H1 (cell line): ENCODE measurements around the gene PRPH2. TPM values are rescaled to one million over a fixed set of nuclear protein-coding genes. Genes with fewer than 3 reads are reported as not detected.

Source experiments
- CBX5 ChIP-seq: fragments of 300-800, 300-1000 bp; sonication (generic); IDR thresholded peaks from 2 replicates; pipeline ENCODE4 v1.7.1; 2016; ENCODE audit warnings: antibody characterized with exemption, low read length, low read depth
- RXRA ChIP-seq: IDR thresholded peaks from 2 replicates; pipeline ENCODE4 v1.6.1; 2011; ENCODE audit warnings: low read depth, mild to moderate bottlenecking, low read length, moderate library complexity; ENCODE audit not compliant: insufficient read depth
- SAP30 ChIP-seq: fragments of 300-600 bp; sonication (generic); IDR thresholded peaks from 2 replicates; pipeline ENCODE4 v1.7.1; 2012; ENCODE audit warnings: low read length, moderate library complexity, mild to moderate bottlenecking, inconsistent platforms; ENCODE audit not compliant: insufficient read depth, insufficient replicate concordance
- SIN3A ChIP-seq, 2 experiments: IDR thresholded peaks in 1 of 2; conservative IDR thresholded peaks in 1 of 2; 2 replicates each; pipeline ENCODE4 v1.6.1; 2011 to 2012; ENCODE audit warnings: low read length in 2 of 2, improper control_type of control experiment in 1 of 2, low read depth in 1 of 2, mild to moderate bottlenecking in 1 of 2
- SP1 ChIP-seq: IDR thresholded peaks from 2 replicates; pipeline ENCODE4 v1.6.1; 2011; ENCODE audit warnings: low read depth, low read length
- polyA plus RNA-seq, 7 experiments: library from polyadenylated mRNA; depleted of rRNA in 3 of 7; stranded (reverse) in 5 of 7; unstranded in 2 of 7; fragments of >200 nt in 5 of 7; fragments of 200-250 nt in 2 of 7; gene quantifications; 1 replicate in 5 of 7; 2 replicates in 1 of 7; 4 replicates in 1 of 7; pipeline versions ENCODE4 v1.2.1 to v1.2.3, GENCODE V29; 2011 to 2013; ENCODE audit warnings: missing spikeins in 2 of 7, mixed read lengths in 2 of 7
- total RNA-seq: library from RNA; stranded (reverse); fragmentation: NEBNext Ultra II Directional; extraction: Animal tissue kit (Norgen Biotek cat#: 25700); gene quantifications from 2 replicates; pipeline ENCODE4 v1.2.1, GENCODE V29; 2021
- TF ChIP-seq, protein P1 (sequence below): fragments of 300-600 bp; sonication (generic); IDR thresholded peaks from 2 replicates; pipeline ENCODE4 v1.7.1; 2012; ENCODE audit warnings: low read length, moderate library complexity, mild to moderate bottlenecking, inconsistent platforms; ENCODE audit not compliant: insufficient replicate concordance

PRPH2 gene
- total and polyA plus RNA-seq, 2 of the 8 experiments (the other 6 are each of a cell fraction or from before 2014, with no cell fraction given), result 0.23 to 0.65 TPM

DNA sequence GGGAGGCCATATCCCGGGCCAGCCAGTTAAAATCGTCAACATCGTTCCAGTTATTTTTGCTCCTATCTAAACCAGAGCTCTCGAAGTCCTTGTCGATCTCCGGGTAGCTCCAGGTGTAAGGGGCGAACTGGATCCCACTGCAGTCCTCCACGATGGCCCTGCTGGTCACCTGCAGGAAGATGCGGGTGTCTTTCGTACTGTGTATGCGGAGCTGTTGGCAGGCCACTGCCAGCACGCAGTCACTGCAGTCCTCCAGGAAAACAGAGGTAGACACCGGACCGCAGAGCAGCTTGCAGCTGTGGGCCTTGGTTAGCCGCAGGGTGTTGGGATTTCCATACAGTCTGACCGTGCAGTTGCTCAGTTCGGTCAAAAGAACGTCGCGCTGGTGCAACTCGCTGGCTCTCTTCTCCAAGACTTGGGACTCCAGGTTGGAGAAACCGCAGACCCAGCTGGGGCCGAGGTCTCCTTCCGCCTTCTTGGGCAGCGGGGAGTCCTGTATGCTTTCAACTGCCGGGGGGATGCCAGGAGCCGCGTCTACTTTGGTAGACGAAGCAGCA is 22.8 kb upstream of the PRPH2 start (continued):
- TF ChIP-seq SIN3A (conservative IDR thresholded peaks at IDR 0.05 in 1 of 2, IDR thresholded peaks at IDR 0.05 in 1 of 2; ENCODE audit: low read depth in 1 of 2, low read length in 2 of 2), result no peak
- TF ChIP-seq RXRA, result no peak
- peak; percentile 26 for TF ChIP-seq SAP30
- no peak for TF ChIP-seq CBX5
- TF ChIP-seq SP1, result no peak
- TF ChIP-seq, protein P1, sequence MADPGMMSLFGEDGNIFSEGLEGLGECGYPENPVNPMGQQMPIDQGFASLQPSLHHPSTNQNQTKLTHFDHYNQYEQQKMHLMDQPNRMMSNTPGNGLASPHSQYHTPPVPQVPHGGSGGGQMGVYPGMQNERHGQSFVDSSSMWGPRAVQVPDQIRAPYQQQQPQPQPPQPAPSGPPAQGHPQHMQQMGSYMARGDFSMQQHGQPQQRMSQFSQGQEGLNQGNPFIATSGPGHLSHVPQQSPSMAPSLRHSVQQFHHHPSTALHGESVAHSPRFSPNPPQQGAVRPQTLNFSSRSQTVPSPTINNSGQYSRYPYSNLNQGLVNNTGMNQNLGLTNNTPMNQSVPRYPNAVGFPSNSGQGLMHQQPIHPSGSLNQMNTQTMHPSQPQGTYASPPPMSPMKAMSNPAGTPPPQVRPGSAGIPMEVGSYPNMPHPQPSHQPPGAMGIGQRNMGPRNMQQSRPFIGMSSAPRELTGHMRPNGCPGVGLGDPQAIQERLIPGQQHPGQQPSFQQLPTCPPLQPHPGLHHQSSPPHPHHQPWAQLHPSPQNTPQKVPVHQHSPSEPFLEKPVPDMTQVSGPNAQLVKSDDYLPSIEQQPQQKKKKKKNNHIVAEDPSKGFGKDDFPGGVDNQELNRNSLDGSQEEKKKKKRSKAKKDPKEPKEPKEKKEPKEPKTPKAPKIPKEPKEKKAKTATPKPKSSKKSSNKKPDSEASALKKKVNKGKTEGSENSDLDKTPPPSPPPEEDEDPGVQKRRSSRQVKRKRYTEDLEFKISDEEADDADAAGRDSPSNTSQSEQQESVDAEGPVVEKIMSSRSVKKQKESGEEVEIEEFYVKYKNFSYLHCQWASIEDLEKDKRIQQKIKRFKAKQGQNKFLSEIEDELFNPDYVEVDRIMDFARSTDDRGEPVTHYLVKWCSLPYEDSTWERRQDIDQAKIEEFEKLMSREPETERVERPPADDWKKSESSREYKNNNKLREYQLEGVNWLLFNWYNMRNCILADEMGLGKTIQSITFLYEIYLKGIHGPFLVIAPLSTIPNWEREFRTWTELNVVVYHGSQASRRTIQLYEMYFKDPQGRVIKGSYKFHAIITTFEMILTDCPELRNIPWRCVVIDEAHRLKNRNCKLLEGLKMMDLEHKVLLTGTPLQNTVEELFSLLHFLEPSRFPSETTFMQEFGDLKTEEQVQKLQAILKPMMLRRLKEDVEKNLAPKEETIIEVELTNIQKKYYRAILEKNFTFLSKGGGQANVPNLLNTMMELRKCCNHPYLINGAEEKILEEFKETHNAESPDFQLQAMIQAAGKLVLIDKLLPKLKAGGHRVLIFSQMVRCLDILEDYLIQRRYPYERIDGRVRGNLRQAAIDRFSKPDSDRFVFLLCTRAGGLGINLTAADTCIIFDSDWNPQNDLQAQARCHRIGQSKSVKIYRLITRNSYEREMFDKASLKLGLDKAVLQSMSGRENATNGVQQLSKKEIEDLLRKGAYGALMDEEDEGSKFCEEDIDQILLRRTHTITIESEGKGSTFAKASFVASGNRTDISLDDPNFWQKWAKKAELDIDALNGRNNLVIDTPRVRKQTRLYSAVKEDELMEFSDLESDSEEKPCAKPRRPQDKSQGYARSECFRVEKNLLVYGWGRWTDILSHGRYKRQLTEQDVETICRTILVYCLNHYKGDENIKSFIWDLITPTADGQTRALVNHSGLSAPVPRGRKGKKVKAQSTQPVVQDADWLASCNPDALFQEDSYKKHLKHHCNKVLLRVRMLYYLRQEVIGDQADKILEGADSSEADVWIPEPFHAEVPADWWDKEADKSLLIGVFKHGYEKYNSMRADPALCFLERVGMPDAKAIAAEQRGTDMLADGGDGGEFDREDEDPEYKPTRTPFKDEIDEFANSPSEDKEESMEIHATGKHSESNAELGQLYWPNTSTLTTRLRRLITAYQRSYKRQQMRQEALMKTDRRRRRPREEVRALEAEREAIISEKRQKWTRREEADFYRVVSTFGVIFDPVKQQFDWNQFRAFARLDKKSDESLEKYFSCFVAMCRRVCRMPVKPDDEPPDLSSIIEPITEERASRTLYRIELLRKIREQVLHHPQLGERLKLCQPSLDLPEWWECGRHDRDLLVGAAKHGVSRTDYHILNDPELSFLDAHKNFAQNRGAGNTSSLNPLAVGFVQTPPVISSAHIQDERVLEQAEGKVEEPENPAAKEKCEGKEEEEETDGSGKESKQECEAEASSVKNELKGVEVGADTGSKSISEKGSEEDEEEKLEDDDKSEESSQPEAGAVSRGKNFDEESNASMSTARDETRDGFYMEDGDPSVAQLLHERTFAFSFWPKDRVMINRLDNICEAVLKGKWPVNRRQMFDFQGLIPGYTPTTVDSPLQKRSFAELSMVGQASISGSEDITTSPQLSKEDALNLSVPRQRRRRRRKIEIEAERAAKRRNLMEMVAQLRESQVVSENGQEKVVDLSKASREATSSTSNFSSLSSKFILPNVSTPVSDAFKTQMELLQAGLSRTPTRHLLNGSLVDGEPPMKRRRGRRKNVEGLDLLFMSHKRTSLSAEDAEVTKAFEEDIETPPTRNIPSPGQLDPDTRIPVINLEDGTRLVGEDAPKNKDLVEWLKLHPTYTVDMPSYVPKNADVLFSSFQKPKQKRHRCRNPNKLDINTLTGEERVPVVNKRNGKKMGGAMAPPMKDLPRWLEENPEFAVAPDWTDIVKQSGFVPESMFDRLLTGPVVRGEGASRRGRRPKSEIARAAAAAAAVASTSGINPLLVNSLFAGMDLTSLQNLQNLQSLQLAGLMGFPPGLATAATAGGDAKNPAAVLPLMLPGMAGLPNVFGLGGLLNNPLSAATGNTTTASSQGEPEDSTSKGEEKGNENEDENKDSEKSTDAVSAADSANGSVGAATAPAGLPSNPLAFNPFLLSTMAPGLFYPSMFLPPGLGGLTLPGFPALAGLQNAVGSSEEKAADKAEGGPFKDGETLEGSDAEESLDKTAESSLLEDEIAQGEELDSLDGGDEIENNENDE, result no peak
